GM21381 (cell line): ENCODE data around the gene SERPINB2.
"Not testable (repeated sequence)": the region's sequence is repeated elsewhere in the genome, so short reads cannot be mapped to it uniquely, and the experiment has no call there.

ENCODE experiments used
- ATAC-seq: cut with Tn5 transposase; IDR thresholded peaks from one replicate; pipeline ENCODE4 v1.9.1; 2021; ENCODE audit warnings: mild to moderate bottlenecking, moderate library complexity; ENCODE audit not compliant: unreplicated experiment

Gene SERPINB2

DNA sequence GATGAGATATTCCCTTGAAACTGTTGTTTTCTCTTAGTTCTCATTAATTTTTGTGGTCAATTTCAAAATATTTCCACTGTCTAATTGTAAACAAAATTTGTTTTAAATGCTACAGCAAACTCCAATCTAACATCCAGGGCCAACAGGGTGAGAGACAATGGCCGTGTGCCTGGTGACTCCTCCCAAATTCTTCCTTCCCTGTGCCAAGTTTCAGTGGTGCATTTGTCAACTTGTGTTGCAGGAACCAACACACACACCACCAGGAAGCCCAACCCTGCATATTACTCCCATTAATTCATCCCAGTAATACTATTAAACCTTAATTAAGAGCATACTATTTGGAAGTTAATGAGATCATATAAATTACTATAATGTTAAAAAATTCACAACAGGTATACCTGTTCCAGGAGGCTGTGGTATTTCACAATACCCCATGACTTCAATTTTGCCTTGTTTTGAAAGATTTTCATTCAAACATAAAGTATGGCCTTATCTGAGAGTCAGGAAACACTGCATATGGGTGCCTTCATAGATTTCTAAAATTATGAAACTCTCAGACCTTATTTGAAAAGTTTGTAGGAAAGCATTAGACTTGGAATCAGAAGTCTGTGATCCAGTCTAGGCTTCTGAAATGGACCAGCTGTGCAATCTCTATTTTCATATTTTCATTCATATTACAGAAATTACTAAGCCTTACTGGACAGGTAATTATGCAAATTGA is 1.1 kb downstream of the SERPINB2 start:
- no peak for ATAC-seq

GRCh38 chr18:63889626-63890025 is 2.1 kb downstream of the SERPINB2 start:
- no peak for ATAC-seq

DNA sequence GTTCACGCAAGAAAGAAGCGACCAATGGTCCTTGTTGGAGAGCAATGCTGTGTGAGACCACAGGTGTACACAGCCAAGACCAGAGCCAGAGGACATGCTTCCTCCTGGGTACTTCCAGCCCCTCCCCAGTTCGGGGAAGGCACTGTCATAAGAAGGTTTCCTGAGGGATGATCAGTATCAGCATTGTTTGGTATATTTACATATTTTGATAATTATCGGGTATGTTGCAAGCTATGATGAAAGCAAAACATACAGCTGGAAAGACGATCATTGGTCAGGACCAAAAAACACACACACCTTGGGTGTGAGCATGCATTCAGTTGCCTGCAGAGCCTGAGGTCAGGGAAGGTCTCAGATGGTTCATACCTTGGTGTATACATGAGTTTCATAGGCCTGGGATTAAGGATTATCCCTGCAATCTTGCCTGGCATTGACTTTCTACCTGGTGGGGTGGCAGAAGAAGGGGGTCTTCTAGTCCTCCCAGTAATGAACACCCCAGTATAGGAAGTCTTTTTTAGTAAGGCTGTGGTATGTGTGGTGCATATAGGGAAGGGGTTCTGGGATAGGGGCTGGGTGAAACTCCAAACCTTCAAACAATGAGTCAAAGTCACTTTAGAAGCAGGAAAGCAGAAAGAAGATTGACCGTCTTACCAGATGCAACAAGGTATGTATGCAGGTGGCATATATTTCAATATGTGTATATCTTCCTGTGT is 2.9 kb downstream of the SERPINB2 start:
- ATAC-seq: no peak

DNA sequence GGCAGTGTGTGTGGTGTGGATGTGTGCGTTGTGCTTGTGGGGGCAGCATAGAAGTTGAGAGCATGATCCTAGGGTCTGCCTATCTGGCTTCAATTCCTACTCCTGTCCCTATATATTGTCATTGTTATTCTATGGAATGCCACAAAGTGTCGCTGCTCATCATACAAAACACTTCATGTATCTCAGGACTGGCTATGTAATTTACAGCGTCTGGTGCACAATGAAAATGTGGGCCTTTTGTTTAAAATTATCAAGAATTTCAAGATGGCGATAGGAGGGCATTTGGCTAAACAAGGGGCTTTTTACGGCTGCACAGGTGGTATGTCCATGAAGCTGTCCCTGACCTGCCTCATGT is 3.4 kb downstream of the SERPINB2 start:
- no peak for ATAC-seq

- no peak for ATAC-seq
Measured at GRCh38 chr18:63892566-63892965, 5.1 kb downstream of the SERPINB2 start.

GRCh38 chr18:63894106-63894772 is 6.7 kb downstream of the SERPINB2 start:
- no peak for ATAC-seq

- ATAC-seq: no peak
Measured at GRCh38 chr18:63895190-63895589, 7.7 kb downstream of the SERPINB2 start.

DNA sequence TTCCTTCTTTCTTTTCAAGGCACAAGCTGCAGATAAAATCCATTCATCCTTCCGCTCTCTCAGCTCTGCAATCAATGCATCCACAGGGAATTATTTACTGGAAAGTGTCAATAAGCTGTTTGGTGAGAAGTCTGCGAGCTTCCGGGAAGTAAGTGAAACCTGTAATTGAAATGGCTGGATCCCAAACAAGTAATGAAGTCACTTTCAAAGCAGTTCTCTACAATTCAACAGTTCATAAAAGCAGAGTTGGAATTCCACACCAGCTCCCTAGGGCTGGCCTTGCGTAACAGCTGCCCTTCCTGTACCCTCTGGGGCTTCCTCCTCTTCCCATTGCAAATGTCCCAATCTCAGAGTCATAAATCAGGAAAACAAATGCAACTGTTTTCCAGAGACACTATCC is 9.6 kb downstream of the SERPINB2 start:
- no peak for ATAC-seq

GRCh38 chr18:63899206-63899605 is 11.7 kb downstream of the SERPINB2 start:
- no peak for ATAC-seq

DNA sequence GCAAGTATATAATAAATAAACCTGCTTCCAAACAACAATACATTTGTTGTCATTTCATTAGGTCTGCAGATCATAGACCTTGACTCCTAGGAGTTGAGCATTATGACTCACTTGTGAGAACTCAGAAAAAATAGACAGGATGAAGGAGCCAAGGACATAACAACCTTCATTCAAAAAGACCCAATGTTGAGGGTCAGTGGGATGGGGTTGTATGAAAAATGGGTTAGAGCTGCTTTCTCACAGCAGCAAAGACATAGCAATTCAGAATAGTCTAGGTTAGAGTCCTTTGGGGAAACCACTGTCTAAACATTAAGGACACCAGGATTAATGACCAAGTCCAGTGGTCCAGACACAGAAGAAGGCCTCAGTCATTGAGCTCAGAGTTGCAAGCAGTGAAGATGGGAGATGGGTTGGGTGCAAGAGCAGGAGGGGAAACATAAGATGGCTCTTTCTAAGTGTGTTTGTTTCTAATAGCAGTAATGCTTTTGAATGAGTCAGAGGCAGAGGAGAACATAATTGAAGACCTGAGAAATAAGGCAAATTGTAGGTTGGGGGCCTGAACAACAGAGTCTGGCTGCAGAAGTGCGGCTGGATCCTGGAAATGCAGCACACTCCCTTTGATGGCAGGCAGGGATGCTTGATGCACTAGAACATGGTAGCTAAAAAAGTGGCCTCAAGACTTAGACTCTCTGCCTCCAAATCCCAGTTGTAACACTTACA is 16.5 kb downstream of the SERPINB2 start:
- no peak for ATAC-seq

GRCh38 chr18:63904694-63905093 is 17.2 kb downstream of the SERPINB2 start:
- no peak for ATAC-seq

- ATAC-seq: no peak
Measured at GRCh38 chr18:63905361-63905760, 17.9 kb downstream of the SERPINB2 start.

DNA sequence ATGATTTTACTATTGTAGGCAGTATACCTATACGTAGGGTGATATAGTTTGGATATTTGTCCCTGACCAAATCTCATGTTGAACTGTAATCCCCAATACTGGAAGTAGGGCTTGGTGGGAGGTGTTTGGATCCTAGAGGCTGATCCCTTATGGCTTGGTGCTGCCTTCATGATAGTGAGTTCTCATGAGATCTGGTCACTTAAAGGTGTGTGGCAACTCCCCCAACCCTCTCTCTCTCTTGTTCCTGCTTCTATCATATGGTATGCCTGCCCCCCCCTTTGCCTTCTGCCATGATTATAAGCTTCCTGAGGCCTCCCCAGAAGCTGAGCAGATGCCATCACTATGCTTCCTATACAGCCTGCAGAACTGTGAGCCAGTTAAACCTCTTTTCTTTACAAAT is 18.6 kb downstream of the SERPINB2 start:
- no peak for ATAC-seq

- ATAC-seq: peak; percentile 58
Measured at GRCh38 chr18:63907664-63908063, 20.2 kb downstream of the SERPINB2 start, which contains the start of gene SERPINB10. SERPINB10 (plus strand) TSS chr18:63907958; CDS start chr18:63915511, 7,553 bp downstream.

DNA sequence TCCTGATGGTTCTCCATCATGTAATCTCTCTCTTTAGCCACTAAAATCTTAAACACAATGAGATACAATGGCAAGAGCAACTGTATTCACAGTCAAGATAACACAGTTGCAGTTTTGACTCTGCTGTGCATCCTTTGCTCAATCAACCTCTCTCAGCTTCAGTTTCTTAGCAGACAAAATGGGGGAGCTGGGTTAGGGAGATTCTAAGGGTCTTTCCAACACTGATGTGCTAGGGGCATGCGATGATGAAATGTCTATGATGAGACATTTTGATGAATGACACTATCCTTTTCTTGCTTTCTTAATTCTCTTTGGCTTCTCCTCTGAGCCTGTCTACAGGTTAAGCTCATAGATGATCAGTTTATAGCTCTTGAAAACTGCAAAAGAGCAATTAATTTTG is 21.4 kb downstream of the SERPINB2 start:
- ATAC-seq: no peak

GRCh38 chr18:63909870-63910269 is 22.4 kb downstream of the SERPINB2 start:
- ATAC-seq: peak; percentile 55

- ATAC-seq: no peak
Measured at GRCh38 chr18:63917817-63918216, 30.3 kb downstream of the SERPINB2 start.

DNA sequence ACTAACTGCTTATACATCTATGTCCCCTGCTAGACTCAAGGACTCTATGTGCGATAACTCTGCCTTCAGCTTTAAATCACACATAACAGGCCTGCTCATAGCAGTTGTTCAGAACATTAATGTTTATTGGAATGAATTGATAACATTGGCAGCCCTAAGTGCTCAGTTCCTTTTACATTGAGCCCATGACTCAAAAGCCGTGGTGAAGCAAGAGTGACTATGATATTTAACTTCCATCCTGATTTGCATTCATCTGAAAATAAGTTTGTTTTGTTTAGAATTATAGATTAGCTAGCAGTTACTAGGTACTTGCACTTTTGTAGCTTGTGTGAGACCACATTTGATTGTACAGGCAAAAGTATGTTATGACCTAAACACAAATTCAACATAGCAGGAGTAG is 34.5 kb downstream of the SERPINB2 start:
- ATAC-seq: no peak

DNA sequence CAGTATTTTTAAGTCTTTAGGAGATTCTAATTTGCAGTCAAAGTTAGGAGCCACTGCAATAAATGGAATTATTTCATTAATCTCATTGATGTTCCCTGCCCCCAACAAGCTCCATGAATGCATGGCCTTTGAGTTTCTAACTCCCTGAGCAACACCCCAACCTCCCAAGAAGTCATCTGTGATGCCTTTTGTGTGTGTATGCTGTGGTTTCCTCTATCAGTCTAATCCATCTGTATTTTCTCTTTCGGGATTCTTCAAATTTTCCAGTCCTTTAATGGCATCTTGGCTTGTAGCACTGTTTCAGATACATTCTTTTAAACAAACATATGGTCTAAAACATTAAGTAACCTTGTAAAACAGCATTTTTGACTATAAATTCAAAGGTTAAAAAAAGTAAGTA is 37.0 kb downstream of the SERPINB2 start:
- no peak for ATAC-seq

- ATAC-seq: no peak
Measured at GRCh38 chr18:63928331-63928730, 40.8 kb downstream of the SERPINB2 start.

GRCh38 chr18:63929369-63929768 is 41.9 kb downstream of the SERPINB2 start:
- not testable (repeated sequence) for ATAC-seq
